Fibroblast of pulmonary artery (primary cell): ENCODE measurements around the gene MYRF.
A peak's percentile ranks its signal among the peaks of the same experiment; 100 is the strongest.

Experiments
- DNase-seq: peaks from one replicate; pipeline ENCODE4 v3.0.0-alpha.2; 2010; ENCODE audit warnings: low read depth
- H3K4me3 ChIP-seq: replicated peaks from 2 replicates; pipeline ENCODE4 v1.5.1; 2011; ENCODE audit warnings: low read depth, mild to moderate bottlenecking, control low read depth, low read length, moderate library complexity
- CTCF ChIP-seq: IDR thresholded peaks from 2 replicates; pipeline ENCODE4 v1.5.1; 2011; ENCODE audit warnings: mild to moderate bottlenecking, control low read depth, low read length, inconsistent platforms; ENCODE audit errors: missing control alignments

MYRF gene

GRCh38 chr11:61800331-61801281, 48.2 kb downstream of the MYRF start:
- no peak for DNase-seq
- TF ChIP-seq CTCF = no peak
- H3K4me3 ChIP-seq = no peak overlapping the region

GRCh38 chr11:61802605-61803004, 50.2 kb downstream of the MYRF start:
- no peak for TF ChIP-seq CTCF
- DNase-seq = no peak
- H3K4me3 ChIP-seq = no peak overlapping the region

- H3K4me3 ChIP-seq = no peak overlapping the region
- DNase-seq = peak; percentile 65
- no peak for TF ChIP-seq CTCF
These were observed 51.6 kb downstream of the MYRF start for GRCh38 chr11:61803889-61804647.

GRCh38 chr11:61805146-61805545, 52.7 kb downstream of the MYRF start:
- no peak for TF ChIP-seq CTCF

GRCh38 chr11:61806785-61807184, 54.3 kb downstream of the MYRF start:
- no peak for DNase-seq
- TF ChIP-seq CTCF = no peak
- H3K4me3 ChIP-seq = no peak overlapping the region

More at GRCh38 chr11:61805146-61805545, 52.7 kb downstream of the MYRF start:
- DNase-seq = no peak
- no peak overlapping the region for H3K4me3 ChIP-seq

- no peak overlapping the region for H3K4me3 ChIP-seq
- no peak for DNase-seq
- no peak for TF ChIP-seq CTCF
These were observed 58.3 kb downstream of the MYRF start for GRCh38 chr11:61810671-61811175.
